HepG2 (cell line): ENCODE measurements around the gene LOC128125822.

Experiments
- CBX1 ChIP-seq: IDR thresholded peaks from one replicate; pipeline ENCODE4 v1.6.1; 2016; ENCODE audit warnings: antibody characterized with exemption, low read depth
- CCAR2 ChIP-seq: fragments of 200-400 bp; formaldehyde crosslinking; optimal IDR thresholded peaks from 2 replicates; pipeline ENCODE3; 2018; ENCODE audit warnings: low read depth, mild to moderate bottlenecking, low read length, moderate library complexity
- FIP1L1 ChIP-seq: fragments of 200-400 bp; formaldehyde crosslinking; IDR thresholded peaks from 2 replicates; pipeline ENCODE4 v1.6.1; 2018; ENCODE audit warnings: low read depth, mild to moderate bottlenecking, low read length, moderate library complexity, borderline replicate concordance; ENCODE audit not compliant: insufficient read depth
- FOXO4 ChIP-seq: sonication (generic); formaldehyde crosslinking; conservative IDR thresholded peaks from 2 replicates; pipeline ENCODE4 v1.8.1; 2023; ENCODE audit warnings: missing genetic modification reagents
- GATAD2A ChIP-seq: IDR thresholded peaks from 2 replicates; pipeline ENCODE4 v1.6.1; 2016
- HMG20A ChIP-seq: IDR thresholded peaks from 2 replicates; pipeline ENCODE4 v1.6.1; 2016; ENCODE audit warnings: borderline replicate concordance
- HNRNPUL1 ChIP-seq: fragments of 200-400 bp; formaldehyde crosslinking; IDR thresholded peaks from 2 replicates; pipeline ENCODE4 v1.6.1; 2017; ENCODE audit warnings: low read depth, mild to moderate bottlenecking, low read length, moderate library complexity
- KAT2B ChIP-seq: fragments of 150-350 bp; IDR thresholded peaks from 2 replicates; pipeline ENCODE4 v1.6.1; 2014; ENCODE audit warnings: low read depth, low read length, borderline replicate concordance
- MAFK ChIP-seq, 2 experiments: IDR thresholded peaks in 1 of 2; conservative IDR thresholded peaks in 1 of 2; 2 replicates each; pipeline ENCODE4 v1.6.1; 2011; ENCODE audit warnings: improper control_type of control experiment in 2 of 2, low read length in 2 of 2
- MBNL3 ChIP-seq: fragments of 250-450 bp; sonication (Bioruptor Pico); conservative IDR thresholded peaks from 2 replicates; pipeline ENCODE4 v1.8.0; 2022; ENCODE audit warnings: mild to moderate bottlenecking, inconsistent platforms
- PHB2 ChIP-seq: fragments of 450-650 bp; IDR thresholded peaks from 2 replicates; pipeline ENCODE4 v1.6.1; 2018; ENCODE audit not compliant: partially characterized antibody
- SOX5 ChIP-seq: IDR thresholded peaks from 2 replicates; pipeline ENCODE4 v1.6.1; 2016; ENCODE audit warnings: borderline replicate concordance
- SP2 ChIP-seq: sonication (generic); formaldehyde crosslinking; IDR thresholded peaks from 2 replicates; pipeline ENCODE4 v1.5.1; 2020; ENCODE audit warnings: mild to moderate bottlenecking, missing genetic modification reagents
- TCF12 ChIP-seq, 2 experiments: fragments of 450-650 bp in 1 of 2; sonication (generic) in 1 of 2; formaldehyde crosslinking in 1 of 2; IDR thresholded peaks; 2 replicates each; pipeline versions ENCODE4 v1.6.1 to v1.8.0; 2017 to 2022; ENCODE audit warnings: antibody characterized with exemption in 1 of 2, mild to moderate bottlenecking in 1 of 2, missing genetic modification reagents in 1 of 2, moderate library complexity in 1 of 2
- U2AF1 ChIP-seq: fragments of 200-400 bp; formaldehyde crosslinking; optimal IDR thresholded peaks from 2 replicates; pipeline ENCODE3; 2017; ENCODE audit warnings: mild to moderate bottlenecking, low read depth, low read length
- ZBTB4 ChIP-seq: sonication (generic); formaldehyde crosslinking; IDR thresholded peaks from 2 replicates; pipeline ENCODE4 v1.4.0; 2020; ENCODE audit warnings: missing genetic modification reagents, mild to moderate bottlenecking, borderline replicate concordance
- ZBTB8A ChIP-seq: sonication (generic); formaldehyde crosslinking; IDR thresholded peaks from 2 replicates; pipeline ENCODE4 v1.4.0; 2020; ENCODE audit warnings: mild to moderate bottlenecking, low read depth, missing genetic modification reagents, borderline replicate concordance
- ZNF136 ChIP-seq: sonication (generic); formaldehyde crosslinking; IDR thresholded peaks from 2 replicates; pipeline ENCODE4 v1.8.1; 2022; ENCODE audit warnings: low read depth, mild to moderate bottlenecking, moderate library complexity, missing genetic modification reagents
- ZNF205 ChIP-seq: IDR thresholded peaks from 2 replicates; pipeline ENCODE4 v1.6.1; 2018; ENCODE audit warnings: missing biosample characterization, missing genetic modification reagents
- ZNF513 ChIP-seq: sonication (generic); formaldehyde crosslinking; conservative IDR thresholded peaks from 2 replicates; pipeline ENCODE4 v1.5.0; 2020; ENCODE audit warnings: missing genetic modification reagents
- ZNF546 ChIP-seq: sonication (generic); formaldehyde crosslinking; conservative IDR thresholded peaks from 2 replicates; pipeline ENCODE4 v1.8.1; 2023; ENCODE audit warnings: mild to moderate bottlenecking, missing genetic modification reagents
- ZNF567 ChIP-seq: sonication (generic); formaldehyde crosslinking; IDR thresholded peaks from 2 replicates; pipeline ENCODE4 v1.8.1; 2023; ENCODE audit warnings: mild to moderate bottlenecking, missing genetic modification reagents, borderline replicate concordance

LOC128125822 gene

GRCh38 chr6:63565058-63565726 lies 7.1 kb upstream of the LOC128125822 start (continued):
- TF ChIP-seq FOXO4 (CRISPR knock-in tag) = no peak
- TF ChIP-seq MBNL3 (CRISPR knock-in tag) = no peak
- TF ChIP-seq ZNF136 (CRISPR knock-in tag) = no peak
- TF ChIP-seq CBX1 = no peak
- TF ChIP-seq GATAD2A (CRISPR knock-in tag) = peak; percentile 92
- TF ChIP-seq SP2 (CRISPR knock-in tag) = no peak
- peak; percentile 91 to 96 for TF ChIP-seq MAFK (conservative IDR thresholded peaks at IDR 0.05 in 1 of 2, IDR thresholded peaks at IDR 0.05 in 1 of 2; ENCODE audit: low read length in 2 of 2)
- TF ChIP-seq ZNF546 = no peak
- TF ChIP-seq ZNF567 (CRISPR knock-in tag) = no peak
- no peak for TF ChIP-seq HNRNPUL1
- no peak for TF ChIP-seq CCAR2
- TF ChIP-seq ZNF513 (CRISPR knock-in tag) = no peak
- no peak for TF ChIP-seq ZBTB4
- peak; percentile 74 for TF ChIP-seq HMG20A (CRISPR knock-in tag)
- TF ChIP-seq PHB2 = no peak
- TF ChIP-seq TCF12 (IDR thresholded peaks at IDR 0.05) = no peak
- TF ChIP-seq TCF12 (CRISPR knock-in tag; IDR thresholded peaks at IDR 0.05) = no peak
- TF ChIP-seq FIP1L1 = no peak
- peak; percentile 73 for TF ChIP-seq SOX5 (CRISPR knock-in tag)
- no peak for TF ChIP-seq ZBTB8A (CRISPR knock-in tag)
- no peak for TF ChIP-seq U2AF1
- TF ChIP-seq KAT2B = no peak
- 0 out of 2 replicates have a peak, but pooled peaks have one; percentile 47 for TF ChIP-seq ZNF205 (CRISPR knock-in tag)
